NCI-H345 (cell line): ENCODE measurements around the gene RUNX1.
"Not testable (repeated sequence)": the region's sequence is repeated elsewhere in the genome, so short reads cannot be mapped to it uniquely, and the experiment has no call there.

Experiments
- DNase-seq: peaks from one replicate; lab custom pipeline; 2025; lab: John Stamatoyannopoulos, UW

The RUNX1 gene

DNA sequence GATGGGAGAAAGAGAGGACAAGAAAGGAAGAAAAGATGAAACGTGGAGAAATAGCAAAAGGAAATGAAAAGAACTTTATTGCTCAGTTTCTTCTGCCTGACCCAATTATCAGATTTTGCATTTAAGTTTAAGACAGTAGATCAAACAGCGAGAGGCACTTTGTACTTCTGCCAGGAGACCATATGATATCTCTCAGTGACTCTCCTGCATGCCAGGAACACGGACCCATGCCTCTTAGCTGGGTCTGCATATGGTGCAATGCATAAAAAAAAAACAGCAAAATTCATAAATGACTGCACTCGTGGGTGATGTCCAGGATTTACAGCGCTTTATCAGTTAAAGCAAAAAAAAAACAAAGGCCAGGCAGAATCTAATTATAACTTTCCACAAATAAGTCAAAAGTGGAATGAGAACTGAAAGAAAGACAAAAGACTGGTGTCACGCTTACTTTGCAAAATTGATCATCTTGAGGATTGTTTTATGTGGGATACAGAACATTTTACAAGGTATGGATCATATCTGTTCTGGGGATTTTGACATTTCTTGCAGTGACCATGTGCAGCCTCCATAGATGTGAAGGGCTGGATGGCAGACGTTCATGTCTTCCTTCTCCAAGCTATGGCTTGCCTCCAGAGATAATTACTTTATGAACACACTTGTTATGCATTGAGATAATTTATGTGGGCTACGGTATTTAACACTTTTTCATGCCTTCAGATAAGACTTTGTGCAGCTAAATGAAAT lies 79.5 kb downstream of the RUNX1 start:
- no peak for DNase-seq

- no peak for DNase-seq
These were observed 80.4 kb downstream of the RUNX1 start for GRCh38 chr21:34968414-34969333.

DNA sequence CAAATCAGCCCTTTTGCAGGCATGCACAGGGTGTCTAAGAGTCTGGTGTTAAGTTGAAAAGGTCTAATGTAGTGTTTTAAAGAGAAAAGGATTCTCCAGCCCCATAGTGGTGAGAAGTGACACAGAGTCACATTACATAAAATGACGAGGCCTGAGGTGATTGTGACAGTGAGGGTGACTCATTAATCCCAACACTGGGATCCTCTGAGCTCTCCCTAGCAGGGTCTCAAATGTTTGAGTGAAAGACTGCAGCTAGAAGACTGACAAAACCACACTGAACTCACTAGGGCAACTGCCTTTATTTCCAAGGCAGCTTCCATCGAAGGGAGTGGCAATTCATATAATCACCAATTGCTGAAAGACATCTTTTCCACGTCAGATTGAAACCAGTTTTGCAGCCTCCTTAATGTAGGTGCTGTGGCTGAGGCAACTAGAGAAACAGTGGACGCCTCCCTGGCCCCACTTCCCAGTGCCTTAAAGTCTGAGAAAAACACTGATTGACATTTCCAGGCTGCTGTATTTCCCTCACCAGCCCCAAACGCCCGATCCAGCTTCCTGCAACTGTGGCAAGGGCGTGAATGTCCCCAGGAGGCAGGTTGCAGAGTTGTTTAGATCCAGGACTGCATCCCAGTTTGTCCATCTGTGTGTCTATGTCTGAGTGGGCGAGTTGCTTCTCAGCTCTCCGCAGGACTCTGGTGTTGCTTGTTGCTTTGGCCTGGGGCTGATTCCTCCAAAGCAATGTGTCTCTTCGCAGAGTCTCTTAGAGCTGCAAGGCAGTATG lies 81.4 kb downstream of the RUNX1 start:
- no peak for DNase-seq

- DNase-seq, result not testable (repeated sequence)
These were observed 82.2 kb downstream of the RUNX1 start for GRCh38 chr21:34966881-34967280.

GRCh38 chr21:34965200-34966174 lies 83.6 kb downstream of the RUNX1 start:
- no peak for DNase-seq

- no peak for DNase-seq
These were observed 86.4 kb downstream of the RUNX1 start for GRCh38 chr21:34962586-34963222.

DNA sequence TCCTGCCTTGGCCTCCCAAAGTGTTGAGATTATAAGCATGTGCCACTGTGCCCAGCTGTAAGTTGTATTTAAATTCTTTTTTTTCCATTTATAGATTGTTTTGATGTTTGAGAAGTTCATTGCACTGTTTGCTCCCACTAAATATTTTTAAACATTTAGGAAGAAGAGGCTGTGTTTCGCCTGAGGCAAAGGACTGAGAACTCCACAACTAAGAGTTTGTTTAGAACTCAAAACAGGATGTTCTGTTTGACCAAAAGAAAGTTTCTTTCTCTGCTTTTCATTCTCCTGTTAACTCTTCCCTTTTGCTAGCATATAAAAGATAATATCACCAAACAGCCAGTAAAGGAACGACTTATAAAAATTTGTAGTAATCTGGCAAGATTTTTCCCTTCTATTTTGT lies 87.0 kb downstream of the RUNX1 start:
- no peak for DNase-seq

DNA sequence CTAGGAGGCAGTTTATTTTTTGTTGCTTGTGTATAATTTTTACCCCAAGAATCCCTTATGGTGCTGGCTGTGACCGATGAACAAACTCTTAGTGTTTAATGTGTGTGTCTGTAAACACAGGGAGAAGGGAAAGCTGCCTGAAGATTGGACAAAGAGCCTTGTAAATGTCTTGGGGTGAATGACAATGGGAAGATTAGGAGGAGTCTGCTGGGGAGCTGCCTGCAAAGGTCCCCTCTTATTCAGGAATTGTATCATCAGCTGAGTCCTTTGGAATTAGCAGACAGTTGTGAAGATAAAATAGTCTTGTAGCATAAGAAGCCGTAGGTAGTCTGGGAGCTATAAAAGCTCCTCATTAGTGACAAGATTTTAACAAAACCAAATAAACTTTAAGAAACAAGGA lies 88.4 kb downstream of the RUNX1 start:
- DNase-seq, result no peak

DNA sequence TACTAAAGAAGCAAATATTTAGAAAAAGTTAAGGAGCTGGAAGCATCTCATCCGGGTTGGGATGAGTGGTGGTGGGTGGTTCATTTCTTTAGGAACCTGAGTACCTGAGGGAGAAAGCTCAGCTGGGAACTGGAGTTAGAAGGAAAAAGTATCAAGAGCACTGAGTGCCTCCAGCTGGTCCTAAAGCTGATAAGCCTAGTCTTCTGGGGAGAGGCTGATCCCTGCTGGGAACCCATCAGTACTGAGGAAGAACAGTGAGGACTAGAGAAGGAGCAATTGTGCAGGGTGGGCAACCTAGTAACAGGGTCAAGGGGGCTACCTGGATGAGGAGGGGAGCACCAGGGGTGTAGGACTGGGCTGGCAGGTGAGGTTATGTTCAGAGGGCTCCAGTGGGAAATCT lies 89.5 kb downstream of the RUNX1 start:
- no peak for DNase-seq

- DNase-seq, result no peak
These were observed 91.1 kb downstream of the RUNX1 start for GRCh38 chr21:34958040-34958439.

DNA sequence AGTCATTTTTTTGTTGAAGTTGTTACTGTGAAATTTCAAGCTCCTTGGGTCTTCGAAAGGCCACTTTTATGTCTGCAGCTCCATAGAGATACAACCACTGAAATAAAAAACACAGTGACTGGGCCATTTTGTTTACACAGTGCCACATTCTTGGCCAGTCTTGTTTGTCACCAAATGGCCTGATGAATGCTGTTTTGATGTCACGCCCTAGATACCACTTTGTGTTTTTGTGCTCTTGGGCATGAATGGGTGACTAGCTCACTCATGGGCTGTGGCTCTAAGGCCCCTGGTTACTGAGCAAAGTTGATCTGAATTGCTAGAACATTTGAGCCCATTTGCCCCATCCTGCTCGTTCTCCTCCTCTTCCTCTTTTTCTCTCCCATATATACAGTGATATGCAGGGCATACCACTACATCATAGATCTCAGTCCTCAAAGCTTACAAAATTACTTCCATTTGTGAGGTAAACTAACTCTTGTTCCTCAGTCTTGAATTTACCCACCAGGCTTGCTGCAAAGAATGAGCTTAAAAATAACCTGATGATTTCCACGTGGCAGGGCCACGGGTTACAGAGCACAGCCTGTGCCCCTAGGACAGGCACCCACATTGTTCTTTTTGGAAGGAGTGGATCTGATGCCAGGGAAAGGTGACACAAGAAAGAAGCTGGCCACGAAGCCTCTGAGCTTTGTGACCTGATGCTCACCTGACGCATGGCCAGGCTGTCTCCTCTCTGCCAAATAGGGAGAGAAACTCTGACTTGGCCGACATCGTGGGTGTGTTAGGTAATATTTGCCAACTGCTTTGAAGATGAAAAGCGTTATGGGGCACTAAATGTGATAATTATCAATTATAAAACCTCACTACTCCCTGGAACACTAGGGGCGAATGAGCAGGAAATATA lies 92.4 kb downstream of the RUNX1 start:
- DNase-seq, result no peak

DNA sequence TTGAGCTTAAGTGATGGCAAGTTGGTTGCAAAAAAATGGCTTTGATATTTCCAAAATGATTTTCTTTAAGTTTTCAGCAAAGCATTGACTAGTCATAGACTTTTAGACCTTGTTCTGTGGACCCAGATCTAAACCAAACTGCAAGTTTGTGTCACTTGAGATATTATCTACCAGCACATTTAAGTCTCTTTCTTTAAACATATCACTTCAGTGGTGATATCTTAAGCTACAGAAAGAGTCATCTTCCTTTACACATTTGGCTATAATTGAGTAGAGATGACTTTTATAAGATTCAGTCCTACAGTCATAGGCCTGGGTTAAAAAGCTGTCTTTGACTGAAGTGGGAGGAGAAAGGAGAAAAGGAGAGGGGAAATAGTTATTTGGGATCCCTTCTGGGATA lies 95.2 kb downstream of the RUNX1 start:
- DNase-seq, result no peak

- DNase-seq, result peak; percentile 84
These were observed 96.4 kb downstream of the RUNX1 start for GRCh38 chr21:34952701-34953100.

- DNase-seq, result not testable (repeated sequence)
These were observed 97.2 kb downstream of the RUNX1 start for GRCh38 chr21:34951868-34952267.

- DNase-seq, result no peak
These were observed 98.1 kb downstream of the RUNX1 start for GRCh38 chr21:34950980-34951379.

DNA sequence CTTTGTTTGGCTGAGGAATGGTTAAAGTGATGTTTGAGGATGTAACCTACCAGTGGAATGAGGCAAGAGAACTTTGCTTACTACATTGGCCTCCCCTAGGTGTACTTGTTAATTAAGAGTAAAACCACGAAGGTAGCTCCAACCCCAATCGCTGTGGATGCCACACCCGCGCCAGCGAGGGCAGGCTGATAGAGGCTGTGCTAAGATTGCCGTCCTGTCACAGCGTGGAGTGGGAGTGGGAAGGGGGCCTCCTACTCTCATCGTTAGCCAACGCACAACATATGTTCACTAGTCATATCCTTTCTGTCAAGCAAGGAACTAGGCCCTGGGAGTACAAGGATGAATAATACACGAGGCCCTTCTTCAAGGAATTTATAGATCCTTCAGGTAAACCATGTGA lies 99.6 kb downstream of the RUNX1 start:
- no peak for DNase-seq

- DNase-seq, result no peak
These were observed 100.1 kb downstream of the RUNX1 start for GRCh38 chr21:34949030-34949429.

DNA sequence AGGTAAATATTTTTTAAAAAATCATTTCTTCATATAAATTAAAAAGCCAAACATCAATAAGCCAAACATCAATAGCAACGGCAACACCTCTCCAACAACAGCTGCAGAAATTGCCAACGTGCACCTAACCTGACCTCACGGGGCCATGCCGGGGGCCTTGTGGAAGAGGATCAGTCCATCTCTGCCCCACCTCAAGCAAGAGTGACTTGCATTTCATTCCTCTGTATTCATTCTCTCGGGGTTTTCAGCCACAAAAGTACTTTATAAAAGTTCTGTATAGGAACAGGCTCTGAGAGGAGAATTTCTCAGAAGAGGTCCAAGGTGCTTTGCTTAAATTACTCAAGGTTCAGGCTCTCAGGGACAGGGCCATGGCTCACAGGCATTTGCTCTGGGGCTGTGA lies 100.9 kb downstream of the RUNX1 start:
- no peak for DNase-seq

DNA sequence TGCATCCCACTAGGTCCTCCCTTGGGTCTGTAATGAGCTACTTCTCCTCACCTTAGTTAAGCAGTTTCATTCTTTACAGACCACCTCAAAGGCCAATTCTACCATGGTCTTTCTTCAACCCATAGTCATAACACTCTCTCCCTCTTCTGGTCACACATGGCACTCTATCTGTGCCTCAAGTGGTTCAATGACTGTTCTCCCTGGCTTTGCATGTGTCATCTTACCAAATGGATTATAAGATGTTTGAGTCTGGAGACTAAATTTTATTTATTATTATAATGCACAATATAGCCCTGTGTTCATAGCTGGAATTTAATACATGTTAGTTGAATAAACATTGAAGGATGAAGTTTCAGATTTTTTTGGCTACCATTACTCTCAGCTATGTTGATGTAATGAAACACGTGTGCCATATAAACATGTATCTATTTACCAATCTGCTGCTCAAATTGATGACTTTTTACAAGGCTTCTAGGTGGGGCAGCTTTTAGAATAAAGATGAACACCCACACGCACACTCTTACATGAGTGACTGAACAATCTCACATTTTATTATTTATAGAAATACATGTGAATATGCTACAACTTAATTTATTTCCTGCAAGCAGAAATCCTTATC lies 102.1 kb downstream of the RUNX1 start:
- DNase-seq, result no peak
